ENCODE results near the gene COL11A2. TPM values are rescaled to one million over a fixed set of nuclear protein-coding genes. Genes with fewer than 3 reads are reported as not detected.

Gene COL11A2
- total and polyA plus RNA-seq, 4 experiments from 2014 or later, result 0.40 to 1.6 (median 0.87) TPM

DNA sequence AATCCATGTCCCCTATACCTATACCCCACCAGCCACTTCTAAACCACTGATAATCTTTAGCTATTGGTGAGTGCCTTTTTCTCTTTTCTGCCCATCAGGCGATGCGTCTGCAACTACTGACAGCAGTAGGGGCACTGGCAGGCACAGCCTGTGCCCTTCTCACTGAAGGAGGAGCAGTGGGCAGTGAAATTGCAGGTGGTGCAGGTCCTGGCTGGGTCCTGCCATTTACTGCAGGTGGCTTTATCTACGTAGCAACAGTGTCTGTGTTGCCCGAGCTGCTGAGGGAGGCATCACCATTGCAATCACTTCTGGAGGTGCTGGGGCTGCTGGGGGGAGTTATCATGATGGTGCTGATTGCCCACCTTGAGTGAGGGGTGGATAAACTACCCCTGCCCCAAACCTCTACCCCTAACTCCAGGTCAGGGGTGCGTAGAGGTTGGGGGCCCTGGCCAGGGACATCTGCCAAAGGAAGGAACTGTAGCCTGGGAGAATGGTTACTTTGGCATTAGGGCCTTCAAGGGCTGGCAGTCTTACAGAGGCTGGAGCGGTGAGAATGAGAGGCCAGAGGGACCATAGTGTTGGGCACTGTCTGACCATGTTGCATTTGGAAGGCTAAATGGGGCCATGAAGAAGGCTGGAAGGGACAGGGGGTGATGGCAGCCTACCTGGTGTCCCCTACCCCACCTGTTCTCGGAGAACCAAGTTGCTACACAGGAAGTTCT lies 11.3 kb upstream of the COL11A2 start:
- Mint-ChIP-seq H3K36me3 (peaks cover 21 to 51% of the 10 kb centered on the region in 2 donors), H3K27ac (peak overlapping the region; percentile 75 to 97 (median 91)), H3K27me3 (no peaks in the 10 kb centered on the region), H3K4me1 (peaks cover 37 to 76% (median 56%) of the 10 kb centered on the region in 4 donors), H3K9me3 (peaks cover 0 to 2% (median 0%) of the 10 kb centered on the region in 8 donors), H3K4me3 (peak overlapping the region; percentile 87 to 100 (median 97))
- H3K36me3 ChIP-seq (ENCODE audit: insufficient read depth, low read length), result peaks cover 13% of the 10 kb centered on the region
- peaks cover 56% of the 10 kb centered on the region for H3K4me1 ChIP-seq (ENCODE audit: insufficient read depth, low read length)
- intact Hi-C loops (cut with micrococcal nuclease), result loop anchor here (1.0 to 10.0 kb wide), 7 partner anchors 46 to 1539 kb away; partner anchors contain the start of genes C6orf47, CSNK2B, CUTA and GPANK1
- H3K27me3 ChIP-seq (ENCODE audit: insufficient read depth, low read length), result no peaks in the 10 kb centered on the region
- H3K27ac ChIP-seq (ENCODE audit: low read depth, low read length), result peak overlapping the region; percentile 73
- H3K4me3 ChIP-seq (ENCODE audit: low read length in 2 of 2), result peak overlapping the region in 1 of 2 donors; percentile 88
- POLR2A ChIA-PET (ENCODE audit: partially characterized antibody), result interaction anchor here (1.0 kb wide), 1 partner anchor 45 kb away, joined by 4 read pairs; no protein-coding TSS in a partner anchor
- no peaks in the 10 kb centered on the region for H3K9me3 ChIP-seq (ENCODE audit: control insufficient read depth in 1 of 2, low read length in 2 of 2)
- no peak for DNase-seq
- CTCF ChIA-PET (ENCODE audit: partially characterized antibody), result no interaction called here

- intact Hi-C loops (cut with micrococcal nuclease), result loop anchor here (5.0 to 10.0 kb wide), 5 partner anchors 215 to 1538 kb away; partner anchors contain the start of genes C6orf47, CSNK2B, CUTA and GPANK1
- CTCF ChIA-PET (ENCODE audit: partially characterized antibody), result no interaction called here
- H3K36me3 Mint-ChIP-seq, result peaks cover 21 to 51% of the 10 kb centered on the region in 2 donors
- H3K27ac Mint-ChIP-seq, result peak overlapping the region; percentile 36 to 96 (median 61)
- peaks cover 43 to 83% (median 63%) of the 10 kb centered on the region in 4 donors for H3K4me1 Mint-ChIP-seq
- H3K4me1 ChIP-seq (ENCODE audit: insufficient read depth, low read length), result peaks cover 63% of the 10 kb centered on the region
- H3K9me3 Mint-ChIP-seq, result peaks cover 0 to 2% (median 0%) of the 10 kb centered on the region in 8 donors
- POLR2A ChIA-PET (ENCODE audit: partially characterized antibody), result interaction anchor here (1.0 kb wide), 1 partner anchor 46 kb away, joined by 4 read pairs; no protein-coding TSS in a partner anchor
- H3K4me3 Mint-ChIP-seq, result peak overlapping the region; percentile 41 to 100 (median 84)
- DNase-seq, result no peak
- no peak overlapping the region for H3K27ac ChIP-seq (ENCODE audit: low read depth, low read length)
- no peaks in the 10 kb centered on the region for H3K27me3 ChIP-seq (ENCODE audit: insufficient read depth, low read length)
- H3K4me3 ChIP-seq (ENCODE audit: low read length in 2 of 2), result no peak overlapping the region
- no peaks in the 10 kb centered on the region for H3K9me3 ChIP-seq (ENCODE audit: control insufficient read depth in 1 of 2, low read length in 2 of 2)
- peaks cover 13% of the 10 kb centered on the region for H3K36me3 ChIP-seq (ENCODE audit: insufficient read depth, low read length)
- H3K27me3 Mint-ChIP-seq, result no peaks in the 10 kb centered on the region
These were observed 10.5 kb upstream of the COL11A2 start for GRCh38 chr6:33202799-33203198.

DNA sequence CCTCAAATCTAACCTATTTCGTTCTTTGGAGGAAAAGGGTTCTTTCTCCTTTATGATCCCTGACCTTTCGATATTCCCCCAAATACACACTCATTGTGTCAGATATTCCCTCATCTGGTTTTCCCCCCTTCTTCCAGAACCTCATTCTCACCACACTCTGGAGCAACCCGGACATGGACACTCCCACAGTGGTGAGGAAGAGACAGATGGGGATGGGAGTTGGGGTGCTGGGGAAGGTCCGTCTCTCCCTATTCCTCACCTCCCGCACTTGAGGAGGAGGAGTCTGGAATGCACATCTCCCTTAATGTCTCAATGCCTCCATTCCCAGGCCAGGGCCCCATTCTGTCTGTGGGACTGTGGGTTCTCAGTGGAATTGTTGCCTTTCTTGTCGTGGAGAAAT lies 9.7 kb upstream of the COL11A2 start:
- peaks cover 0 to 2% (median 0%) of the 10 kb centered on the region in 8 donors for H3K9me3 Mint-ChIP-seq
- no peaks in the 10 kb centered on the region for H3K27me3 ChIP-seq (ENCODE audit: insufficient read depth, low read length)
- H3K27me3 Mint-ChIP-seq, result no peaks in the 10 kb centered on the region
- no peak overlapping the region for H3K27ac ChIP-seq (ENCODE audit: low read depth, low read length)
- ChIA-PET POLR2A (ENCODE audit: partially characterized antibody) (no interaction called here), CTCF (ENCODE audit: partially characterized antibody) (no interaction called here)
- peaks cover 48 to 92% (median 70%) of the 10 kb centered on the region in 4 donors for H3K4me1 Mint-ChIP-seq
- intact Hi-C loops (cut with micrococcal nuclease), result loop anchor here (2.0 to 10.0 kb wide), 6 partner anchors 83 to 1537 kb away; partner anchors contain the start of genes C6orf47, CSNK2B, CUTA and GPANK1
- peaks cover 18% of the 10 kb centered on the region for H3K36me3 ChIP-seq (ENCODE audit: insufficient read depth, low read length)
- H3K9me3 ChIP-seq (ENCODE audit: control insufficient read depth in 1 of 2, low read length in 2 of 2), result no peaks in the 10 kb centered on the region
- peak overlapping the region; percentile 99 for H3K4me3 ChIP-seq (ENCODE audit: low read length in 2 of 2)
- peaks cover 65% of the 10 kb centered on the region for H3K4me1 ChIP-seq (ENCODE audit: insufficient read depth, low read length)
- peak overlapping the region; percentile 22 to 98 (median 79) for H3K27ac Mint-ChIP-seq
- H3K36me3 Mint-ChIP-seq, result peaks cover 27 to 58% of the 10 kb centered on the region in 2 donors
- no peak for DNase-seq
- H3K4me3 Mint-ChIP-seq, result peak overlapping the region; percentile 98 to 100 (median 99)

DNA sequence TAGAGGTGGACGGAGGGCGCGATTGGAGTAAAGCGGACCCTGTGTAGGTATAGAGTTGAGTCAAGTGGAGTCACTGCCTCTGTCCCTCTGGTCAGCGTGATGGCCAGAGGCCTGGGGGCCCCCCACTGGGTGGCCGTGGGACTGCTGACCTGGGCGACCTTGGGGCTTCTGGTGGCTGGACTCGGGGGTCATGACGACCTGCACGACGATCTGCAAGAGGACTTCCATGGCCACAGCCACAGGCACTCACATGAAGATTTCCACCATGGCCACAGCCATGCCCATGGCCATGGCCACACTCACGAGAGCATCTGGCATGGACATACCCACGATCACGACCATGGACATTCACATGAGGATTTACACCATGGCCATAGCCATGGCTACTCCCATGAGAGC lies 8.9 kb upstream of the COL11A2 start:
- no peaks in the 10 kb centered on the region for H3K27me3 ChIP-seq (ENCODE audit: insufficient read depth, low read length)
- H3K4me3 ChIP-seq (ENCODE audit: low read length in 2 of 2), result peak overlapping the region; percentile 99
- DNase-seq, result no peak
- H3K36me3 ChIP-seq (ENCODE audit: insufficient read depth, low read length), result peaks cover 24% of the 10 kb centered on the region
- CTCF ChIA-PET (ENCODE audit: partially characterized antibody), result no interaction called here
- intact Hi-C loops (cut with micrococcal nuclease), result loop anchor here (2.0 to 10.0 kb wide), 6 partner anchors 82 to 1536 kb away; partner anchors contain the start of genes C6orf47, CSNK2B, CUTA and GPANK1
- peaks cover 0 to 2% (median 0%) of the 10 kb centered on the region in 8 donors for H3K9me3 Mint-ChIP-seq
- no peaks in the 10 kb centered on the region for H3K9me3 ChIP-seq (ENCODE audit: control insufficient read depth in 1 of 2, low read length in 2 of 2)
- peak overlapping the region; percentile 88 for H3K27ac ChIP-seq (ENCODE audit: low read depth, low read length)
- H3K27me3 Mint-ChIP-seq, result no peaks in the 10 kb centered on the region
- H3K27ac Mint-ChIP-seq, result peak overlapping the region; percentile 96 to 99 (median 98)
- H3K36me3 Mint-ChIP-seq, result peaks cover 33 to 63% of the 10 kb centered on the region in 2 donors
- H3K4me1 ChIP-seq (ENCODE audit: insufficient read depth, low read length), result peaks cover 65% of the 10 kb centered on the region
- peak overlapping the region; percentile 98 to 100 (median 99) for H3K4me3 Mint-ChIP-seq
- POLR2A ChIA-PET (ENCODE audit: partially characterized antibody), result interaction anchor here (1.0 to 1.2 kb wide), 2 partner anchors 50 to 88 kb away, joined by 3 read pairs; partner anchors contain the start of genes PFDN6 and WDR46
- H3K4me1 Mint-ChIP-seq, result peaks cover 46 to 89% (median 69%) of the 10 kb centered on the region in 4 donors

DNA sequence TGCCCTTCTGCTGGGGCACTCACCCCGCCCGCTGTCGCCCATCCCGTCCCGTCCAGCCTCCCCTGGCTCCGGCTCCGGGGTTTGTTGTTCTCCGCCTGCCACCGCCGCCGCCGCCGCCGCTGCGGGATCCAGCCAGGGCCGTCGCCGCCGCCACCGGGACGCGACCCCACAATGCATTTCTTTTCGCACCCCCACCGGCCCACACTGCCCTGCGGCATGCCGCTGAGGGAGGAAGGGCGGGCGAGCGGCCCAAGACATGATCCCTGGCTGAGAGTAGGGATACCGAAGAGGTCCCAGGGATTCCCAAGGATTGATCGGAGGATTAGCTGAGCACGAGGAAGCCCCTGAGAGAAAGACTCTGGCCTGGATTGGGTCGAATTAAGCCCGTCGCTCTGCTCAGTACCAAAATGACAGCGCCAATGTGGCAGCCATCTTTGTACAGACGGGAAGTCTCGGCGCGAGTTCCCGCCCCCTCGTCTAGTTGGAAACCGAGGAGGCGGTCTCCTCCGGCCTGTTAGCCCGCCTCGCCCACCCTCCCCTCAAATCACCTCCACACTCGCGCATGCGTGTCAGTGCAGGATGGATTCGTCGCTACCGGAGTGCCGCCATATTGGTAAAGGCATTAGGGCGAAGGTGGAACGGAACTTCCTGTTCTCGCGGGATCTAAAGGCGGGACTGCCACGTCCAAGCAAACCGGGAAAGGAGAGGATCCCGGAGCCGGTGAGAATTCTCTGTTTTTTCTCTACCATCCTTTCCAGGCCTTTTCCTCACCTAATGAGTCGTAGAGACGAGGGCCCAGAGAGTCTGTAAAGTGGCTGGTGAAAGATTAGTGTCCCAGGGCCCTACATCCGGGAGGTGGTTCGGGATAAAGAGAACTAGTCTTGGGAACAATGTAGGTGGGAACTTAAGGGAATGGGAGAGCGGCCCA lies 8.2 kb upstream of the COL11A2 start, which contains the start of the genes RXRB and SLC39A7:
TSS of gene RXRB (minus strand) at position 447 of the 928 bp plus-strand sequence. CDS start at position 258, 189 bp downstream.
TSS of gene SLC39A7 (plus strand) at position 649 of the 928 bp plus-strand sequence. CDS start 379 bp downstream, outside the sequence.
- peak; percentile 95 to 99 (median 98) for DNase-seq
- no peaks in the 10 kb centered on the region for H3K9me3 ChIP-seq (ENCODE audit: control insufficient read depth in 1 of 2, low read length in 2 of 2)
- Mint-ChIP-seq H3K27ac (peak within 1 kb of the TSS; percentile 96 to 99 (median 98)), H3K4me3 (peak within 1 kb of the TSS; percentile 98 to 100 (median 99)), H3K4me1 (peaks cover 45 to 82% (median 64%) of the 10 kb centered on the region in 4 donors), H3K27me3 (no peaks in the 10 kb centered on the region), H3K9me3 (peaks cover 0 to 2% (median 0%) of the 10 kb centered on the region in 8 donors), H3K36me3 (peaks cover 39 to 65% of the 10 kb centered on the region in 2 donors)
- peak within 1 kb of the TSS; percentile 88 for H3K27ac ChIP-seq (ENCODE audit: low read depth, low read length)
- CTCF ChIA-PET (ENCODE audit: partially characterized antibody), result interaction anchor here (1.4 to 4.6 kb wide), 3 partner anchors 8 to 49 kb away, joined by 4 to 55 read pairs (median 25); partner anchors contain the start of gene RING1
- POLR2A ChIA-PET (ENCODE audit: partially characterized antibody), result interaction anchor here (0.6 to 3.8 kb wide), 15 partner anchors 8 to 421 kb away, joined by 3 to 44 read pairs (median 4); partner anchors contain the start of genes B3GALT4, ITPR3, PFDN6 and RGL2
- H3K36me3 ChIP-seq (ENCODE audit: insufficient read depth, low read length), result peaks cover 31% of the 10 kb centered on the region
- peaks cover 62% of the 10 kb centered on the region for H3K4me1 ChIP-seq (ENCODE audit: insufficient read depth, low read length)
- intact Hi-C loops (cut with micrococcal nuclease), result loop anchor here (1.0 to 10.0 kb wide), 15 partner anchors 8 to 1536 kb away; partner anchors contain the start of genes BRD2, C6orf47, CSNK2B and CUTA
- H3K27me3 ChIP-seq (ENCODE audit: insufficient read depth, low read length), result no peaks in the 10 kb centered on the region
- peak within 1 kb of the TSS; percentile 99 for H3K4me3 ChIP-seq (ENCODE audit: low read length in 2 of 2)

GRCh38 chr6:33199687-33200218 lies 7.5 kb upstream of the COL11A2 start:
- H3K27ac Mint-ChIP-seq, result peak overlapping the region; percentile 79 to 96 (median 90)
- H3K36me3 Mint-ChIP-seq, result peaks cover 47 to 67% of the 10 kb centered on the region in 2 donors
- ChIA-PET POLR2A (ENCODE audit: partially characterized antibody) (interaction anchor here (0.6 to 3.8 kb wide), 16 partner anchors 9 to 512 kb away, joined by 3 to 44 read pairs (median 4); partner anchors contain the start of genes B3GALT4, ITPR3, PFDN6 and RGL2), CTCF (ENCODE audit: partially characterized antibody) (interaction anchor here (0.8 to 4.6 kb wide), 4 partner anchors 9 to 49 kb away, joined by 4 to 55 read pairs (median 14); partner anchors contain the start of gene RING1)
- H3K4me1 ChIP-seq (ENCODE audit: insufficient read depth, low read length), result peaks cover 55% of the 10 kb centered on the region
- intact Hi-C loops (cut with micrococcal nuclease), result loop anchor here (1.0 to 10.0 kb wide), 15 partner anchors 9 to 1535 kb away; partner anchors contain the start of genes BRD2, C6orf47, CSNK2B and CUTA
- H3K4me3 Mint-ChIP-seq, result peak overlapping the region; percentile 81 to 99 (median 98)
- peak overlapping the region; percentile 25 to 99 for H3K4me3 ChIP-seq (ENCODE audit: low read length in 2 of 2)
- peak in 2 of 5 donors; percentile 69 to 79 for DNase-seq
- no peaks in the 10 kb centered on the region for H3K9me3 ChIP-seq (ENCODE audit: control insufficient read depth in 1 of 2, low read length in 2 of 2)
- peaks cover 38% of the 10 kb centered on the region for H3K36me3 ChIP-seq (ENCODE audit: insufficient read depth, low read length)
- no peaks in the 10 kb centered on the region for H3K27me3 Mint-ChIP-seq
- H3K27ac ChIP-seq (ENCODE audit: low read depth, low read length), result peak overlapping the region; percentile 88
- H3K9me3 Mint-ChIP-seq, result peaks cover 0 to 2% (median 0%) of the 10 kb centered on the region in 8 donors
- no peaks in the 10 kb centered on the region for H3K27me3 ChIP-seq (ENCODE audit: insufficient read depth, low read length)
- H3K4me1 Mint-ChIP-seq, result peaks cover 39 to 75% (median 58%) of the 10 kb centered on the region in 4 donors
